Astrocyte of the cerebellum (primary cell): ENCODE results near the gene RXFP2.

Experiments
- DNase-seq: peaks from one replicate; pipeline ENCODE4 v3.0.0-alpha.2; 2011; ENCODE audit warnings: low read depth
- H3K4me3 ChIP-seq: 2 replicates; pipeline ENCODE4 v1.5.1; 2011; ENCODE audit warnings: mild to moderate bottlenecking, low read depth, low read length, moderate library complexity
- in situ Hi-C: cut with HindIII; loops from 2 replicates; pipeline ENCODE4 v1.10.0; 2017; ENCODE audit warnings: low sequenced_read_pairs
- TF ChIP-seq, protein P1 (sequence below): IDR thresholded peaks from 2 replicates; pipeline ENCODE4 v1.5.1; 2012; ENCODE audit warnings: low read length, low read depth, moderate library complexity, mild to moderate bottlenecking; ENCODE audit errors: missing control alignments

Gene RXFP2

GRCh38 chr13:31722673-31723072, 16.7 kb upstream of the RXFP2 start:
- in situ Hi-C loops = loop anchor here (10.0 kb wide), 1 partner anchor 288 kb away; no protein-coding TSS in a partner anchor
- DNase-seq = peak; percentile 5
- TF ChIP-seq, protein P1, sequence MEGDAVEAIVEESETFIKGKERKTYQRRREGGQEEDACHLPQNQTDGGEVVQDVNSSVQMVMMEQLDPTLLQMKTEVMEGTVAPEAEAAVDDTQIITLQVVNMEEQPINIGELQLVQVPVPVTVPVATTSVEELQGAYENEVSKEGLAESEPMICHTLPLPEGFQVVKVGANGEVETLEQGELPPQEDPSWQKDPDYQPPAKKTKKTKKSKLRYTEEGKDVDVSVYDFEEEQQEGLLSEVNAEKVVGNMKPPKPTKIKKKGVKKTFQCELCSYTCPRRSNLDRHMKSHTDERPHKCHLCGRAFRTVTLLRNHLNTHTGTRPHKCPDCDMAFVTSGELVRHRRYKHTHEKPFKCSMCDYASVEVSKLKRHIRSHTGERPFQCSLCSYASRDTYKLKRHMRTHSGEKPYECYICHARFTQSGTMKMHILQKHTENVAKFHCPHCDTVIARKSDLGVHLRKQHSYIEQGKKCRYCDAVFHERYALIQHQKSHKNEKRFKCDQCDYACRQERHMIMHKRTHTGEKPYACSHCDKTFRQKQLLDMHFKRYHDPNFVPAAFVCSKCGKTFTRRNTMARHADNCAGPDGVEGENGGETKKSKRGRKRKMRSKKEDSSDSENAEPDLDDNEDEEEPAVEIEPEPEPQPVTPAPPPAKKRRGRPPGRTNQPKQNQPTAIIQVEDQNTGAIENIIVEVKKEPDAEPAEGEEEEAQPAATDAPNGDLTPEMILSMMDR = no peak
- no peak overlapping the region for H3K4me3 ChIP-seq

DNA sequence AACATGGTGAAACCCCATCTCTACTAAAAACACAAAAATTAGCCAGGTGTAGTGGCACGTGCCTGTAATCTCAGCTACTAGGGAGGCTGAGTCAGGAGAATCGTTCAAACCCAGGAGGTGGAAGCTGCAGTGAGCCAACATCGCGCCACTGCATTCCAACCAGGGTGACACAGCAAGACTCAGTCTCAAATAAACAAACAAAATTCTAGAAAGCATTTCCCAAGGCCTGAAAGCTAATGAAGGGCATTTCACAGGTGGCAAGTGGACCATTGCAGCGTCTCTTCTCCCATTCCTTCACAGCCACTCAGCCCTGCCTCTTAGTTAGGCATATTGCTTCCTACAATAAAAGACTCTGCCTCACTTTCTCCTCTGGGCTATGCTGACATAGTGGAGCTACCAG, 13.5 kb upstream of the RXFP2 start:
- DNase-seq = no peak
- in situ Hi-C loops = loop anchor here (10.0 kb wide), 1 partner anchor 291 kb away; no protein-coding TSS in a partner anchor
- H3K4me3 ChIP-seq = no peak overlapping the region
- TF ChIP-seq, protein P1 = no peak

DNA sequence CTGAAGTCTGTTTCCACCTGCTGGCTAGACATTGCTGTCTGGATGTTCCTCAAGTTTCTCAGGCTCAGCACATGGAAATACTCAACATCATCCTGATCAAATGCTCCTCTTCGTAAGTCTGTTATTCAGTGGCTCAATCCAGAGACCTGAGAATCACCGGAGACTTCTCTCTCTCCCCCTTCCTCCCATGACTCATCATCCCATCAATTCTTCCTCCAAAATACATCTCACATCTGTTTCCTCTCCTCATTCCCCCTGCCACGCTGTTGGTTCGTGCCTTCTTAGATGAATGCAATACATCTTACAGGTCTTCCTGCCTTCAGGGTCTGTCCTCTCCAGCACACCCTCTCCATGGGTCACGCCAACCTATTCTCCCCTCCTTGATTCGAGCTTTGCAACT, 7.4 kb upstream of the RXFP2 start:
- in situ Hi-C loops = no loop called here
- TF ChIP-seq, protein P1 = no peak
- H3K4me3 ChIP-seq = no peak overlapping the region
- DNase-seq = no peak

- H3K4me3 ChIP-seq = no peak overlapping the region
- DNase-seq = no peak
- TF ChIP-seq, protein P1 = no peak
- in situ Hi-C loops = no loop called here
These were observed 6.3 kb upstream of the RXFP2 start for GRCh38 chr13:31733066-31733465.

DNA sequence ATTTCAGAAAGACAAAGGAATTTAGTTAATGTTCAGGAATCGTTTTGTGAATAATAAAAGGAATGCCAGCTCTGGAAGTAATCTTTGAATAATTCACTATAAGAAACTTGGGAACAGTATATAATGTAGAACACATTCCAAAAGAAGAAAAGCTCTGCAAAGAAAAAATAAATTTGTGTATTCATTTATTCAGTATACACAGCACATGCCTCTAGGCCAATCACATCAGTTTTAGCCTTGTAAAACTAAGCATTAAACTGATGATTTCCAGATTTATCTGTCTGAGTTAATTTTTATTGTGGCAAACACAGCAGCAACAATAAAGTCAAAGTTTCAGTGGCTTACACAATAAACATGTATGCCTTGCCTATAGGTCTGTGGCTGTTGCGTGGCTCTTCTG, 5.7 kb upstream of the RXFP2 start:
- in situ Hi-C loops = no loop called here
- no peak for DNase-seq
- TF ChIP-seq, protein P1 = no peak
- no peak overlapping the region for H3K4me3 ChIP-seq

- peak; percentile 65 for DNase-seq
- TF ChIP-seq, protein P1 = peak; percentile 99
- no peak overlapping the region for H3K4me3 ChIP-seq
- in situ Hi-C loops = no loop called here
These were observed 2.9 kb downstream of the RXFP2 start for GRCh38 chr13:31742097-31742734.
